ENCODE measurements around the gene PITPNM3.

PITPNM3 gene

GRCh38 chr17:6526362-6527152 is 29.8 kb downstream of the PITPNM3 start:
- no peak for DNase-seq (ENCODE audit: low read depth in 3 of 3)

- DNase-seq (ENCODE audit: low read depth in 3 of 3), result no peak
Measured at GRCh38 chr17:6525731-6526130, 30.6 kb downstream of the PITPNM3 start.

GRCh38 chr17:6525141-6525540 is 31.2 kb downstream of the PITPNM3 start:
- DNase-seq (ENCODE audit: low read depth in 3 of 3), result no peak

- DNase-seq (ENCODE audit: low read depth in 3 of 3), result no peak
Measured at GRCh38 chr17:6524520-6524919, 31.8 kb downstream of the PITPNM3 start.

GRCh38 chr17:6523809-6524355 is 32.5 kb downstream of the PITPNM3 start:
- DNase-seq (ENCODE audit: low read depth in 3 of 3), result no peak

GRCh38 chr17:6523330-6523729 is 33.0 kb downstream of the PITPNM3 start:
- no peak for DNase-seq (ENCODE audit: low read depth in 3 of 3)

- no peak for DNase-seq (ENCODE audit: low read depth in 3 of 3)
Measured at GRCh38 chr17:6521586-6521985, 34.8 kb downstream of the PITPNM3 start.

- no peak for DNase-seq (ENCODE audit: low read depth in 3 of 3)
Measured at GRCh38 chr17:6517062-6517461, 39.3 kb downstream of the PITPNM3 start.

- no peak for DNase-seq (ENCODE audit: low read depth in 3 of 3)
Measured at GRCh38 chr17:6514371-6514770, 42.0 kb downstream of the PITPNM3 start.

GRCh38 chr17:6512552-6512951 is 43.8 kb downstream of the PITPNM3 start:
- DNase-seq (ENCODE audit: low read depth in 3 of 3), result no peak

- DNase-seq (ENCODE audit: low read depth in 3 of 3), result no peak
Measured at GRCh38 chr17:6510321-6510977, 45.9 kb downstream of the PITPNM3 start.

- no peak for DNase-seq (ENCODE audit: low read depth in 3 of 3)
Measured at GRCh38 chr17:6509921-6510320, 46.4 kb downstream of the PITPNM3 start.

- no peak for DNase-seq (ENCODE audit: low read depth in 3 of 3)
Measured at GRCh38 chr17:6509031-6509771, 47.2 kb downstream of the PITPNM3 start.

- no peak for DNase-seq (ENCODE audit: low read depth in 3 of 3)
Measured at GRCh38 chr17:6508519-6509030, 47.8 kb downstream of the PITPNM3 start.

- no peak for DNase-seq (ENCODE audit: low read depth in 3 of 3)
Measured at GRCh38 chr17:6508016-6508415, 48.3 kb downstream of the PITPNM3 start.

- DNase-seq (ENCODE audit: low read depth in 3 of 3), result no peak
Measured at GRCh38 chr17:6507535-6507934, 48.8 kb downstream of the PITPNM3 start.

- no peak for DNase-seq (ENCODE audit: low read depth in 3 of 3)
Measured at GRCh38 chr17:6506679-6507231, 49.6 kb downstream of the PITPNM3 start.

GRCh38 chr17:6505425-6506142 is 50.8 kb downstream of the PITPNM3 start:
- no peak for DNase-seq (ENCODE audit: low read depth in 3 of 3)

GRCh38 chr17:6503641-6504195 is 52.6 kb downstream of the PITPNM3 start:
- no peak for DNase-seq (ENCODE audit: low read depth in 3 of 3)

- DNase-seq (ENCODE audit: low read depth in 3 of 3), result no peak
Measured at GRCh38 chr17:6502871-6503509, 53.4 kb downstream of the PITPNM3 start.

All from stimulated activated CD4-positive, alpha-beta T cell treated with anti-CD3 and anti-CD28 coated beads, TNF-alpha, amount 100 ng/mL, for 48 hours (primary cell).